GM12801 (cell line): Measurements from ENCODE around the gene EGF.

Experiments
- TF ChIP-seq, protein P1 (sequence below): IDR thresholded peaks from one replicate; pipeline ENCODE4 v1.5.1; 2011; ENCODE audit warnings: control low read depth; ENCODE audit not compliant: insufficient read length; ENCODE audit errors: extremely low read depth

The EGF gene

DNA sequence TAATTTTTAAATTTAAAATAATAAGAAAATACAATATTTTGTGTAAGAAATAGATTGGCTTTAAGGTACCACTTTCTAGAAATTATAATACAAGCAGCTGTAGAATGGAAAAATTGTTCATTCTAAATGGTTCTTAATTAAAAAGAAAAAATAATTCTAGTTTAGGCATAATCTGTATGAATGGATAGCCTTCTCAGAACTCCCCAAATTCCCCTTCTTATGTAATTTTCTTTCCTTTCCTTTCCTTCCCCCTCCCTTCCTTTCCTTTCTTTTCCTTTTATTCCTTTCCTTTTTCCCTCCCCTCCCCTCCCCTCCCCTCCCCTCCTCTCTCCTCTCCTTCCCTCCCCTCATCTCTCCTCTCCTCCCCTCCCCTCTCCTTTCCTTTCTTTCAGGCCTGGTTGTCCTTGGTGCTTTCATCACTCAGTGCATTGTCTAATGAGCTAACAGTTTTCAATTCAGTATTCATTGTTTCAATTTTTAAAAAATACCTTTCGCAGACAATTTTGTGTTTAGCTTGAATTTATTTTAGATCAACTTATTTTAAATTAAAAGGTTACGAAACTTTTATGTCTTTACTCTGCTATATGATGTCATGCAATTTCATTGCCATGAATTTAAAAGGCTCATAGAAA is 35.9 kb upstream of the EGF start:
- TF ChIP-seq, protein P1, sequence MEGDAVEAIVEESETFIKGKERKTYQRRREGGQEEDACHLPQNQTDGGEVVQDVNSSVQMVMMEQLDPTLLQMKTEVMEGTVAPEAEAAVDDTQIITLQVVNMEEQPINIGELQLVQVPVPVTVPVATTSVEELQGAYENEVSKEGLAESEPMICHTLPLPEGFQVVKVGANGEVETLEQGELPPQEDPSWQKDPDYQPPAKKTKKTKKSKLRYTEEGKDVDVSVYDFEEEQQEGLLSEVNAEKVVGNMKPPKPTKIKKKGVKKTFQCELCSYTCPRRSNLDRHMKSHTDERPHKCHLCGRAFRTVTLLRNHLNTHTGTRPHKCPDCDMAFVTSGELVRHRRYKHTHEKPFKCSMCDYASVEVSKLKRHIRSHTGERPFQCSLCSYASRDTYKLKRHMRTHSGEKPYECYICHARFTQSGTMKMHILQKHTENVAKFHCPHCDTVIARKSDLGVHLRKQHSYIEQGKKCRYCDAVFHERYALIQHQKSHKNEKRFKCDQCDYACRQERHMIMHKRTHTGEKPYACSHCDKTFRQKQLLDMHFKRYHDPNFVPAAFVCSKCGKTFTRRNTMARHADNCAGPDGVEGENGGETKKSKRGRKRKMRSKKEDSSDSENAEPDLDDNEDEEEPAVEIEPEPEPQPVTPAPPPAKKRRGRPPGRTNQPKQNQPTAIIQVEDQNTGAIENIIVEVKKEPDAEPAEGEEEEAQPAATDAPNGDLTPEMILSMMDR, result no peak

DNA sequence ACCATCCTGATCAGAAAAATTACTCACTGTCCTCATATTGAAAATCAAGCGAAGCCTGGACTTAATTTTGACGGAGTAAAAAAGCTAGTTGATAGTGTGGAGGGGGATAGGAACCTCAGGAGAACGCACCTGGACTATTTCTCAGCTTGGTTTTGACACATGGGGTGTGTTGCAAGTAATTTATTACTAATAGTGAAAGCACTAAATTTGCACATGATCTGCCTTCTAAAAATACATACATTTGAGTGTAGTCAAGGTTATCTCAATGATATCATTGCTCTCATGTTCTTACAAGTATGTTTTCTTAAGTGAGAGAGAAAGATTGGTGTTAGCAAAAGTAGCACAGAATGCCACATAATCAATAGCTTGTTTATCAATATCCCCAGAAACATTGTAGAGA is 35.3 kb upstream of the EGF start:
- TF ChIP-seq, protein P1, result no peak

DNA sequence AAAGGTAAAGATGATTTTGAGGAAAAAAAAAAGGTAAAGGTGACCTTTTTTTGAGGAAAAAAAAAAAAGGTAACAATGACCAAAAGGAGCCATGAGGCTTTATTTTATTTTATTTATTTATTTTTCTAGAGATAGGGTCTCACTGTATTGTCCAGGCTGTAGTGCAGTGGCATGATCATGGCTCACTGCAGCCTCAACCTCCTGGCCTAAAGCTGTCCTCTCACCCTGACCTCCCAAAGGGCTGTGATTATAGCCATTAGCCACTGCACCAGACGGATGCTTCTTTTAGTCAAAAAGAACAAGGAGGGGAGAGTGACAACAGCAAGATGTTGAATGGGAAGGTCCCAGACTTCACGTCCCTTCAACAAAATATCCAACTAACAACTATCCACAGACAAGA is 34.3 kb upstream of the EGF start:
- TF ChIP-seq, protein P1, result no peak

DNA sequence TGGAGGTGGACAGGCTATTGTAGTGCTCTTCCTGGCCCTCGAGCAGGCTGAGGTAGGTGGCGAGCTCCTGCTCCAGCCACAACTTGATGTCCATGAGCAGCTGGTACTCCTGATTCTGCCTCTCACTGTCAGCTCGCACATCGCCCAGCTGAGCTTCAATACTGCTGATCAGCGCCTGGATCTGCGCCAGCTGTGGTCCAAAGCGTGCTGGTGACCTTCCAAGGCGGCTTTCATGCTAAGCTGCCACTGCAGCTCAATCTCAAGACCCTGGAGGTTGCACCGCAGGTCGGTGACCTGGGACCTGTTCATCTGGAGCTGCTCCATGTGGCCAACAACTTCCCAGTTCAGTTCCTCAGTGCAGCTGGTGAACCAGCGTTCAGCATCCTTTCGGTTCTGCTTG is 33.6 kb upstream of the EGF start:
- TF ChIP-seq, protein P1, result no peak

DNA sequence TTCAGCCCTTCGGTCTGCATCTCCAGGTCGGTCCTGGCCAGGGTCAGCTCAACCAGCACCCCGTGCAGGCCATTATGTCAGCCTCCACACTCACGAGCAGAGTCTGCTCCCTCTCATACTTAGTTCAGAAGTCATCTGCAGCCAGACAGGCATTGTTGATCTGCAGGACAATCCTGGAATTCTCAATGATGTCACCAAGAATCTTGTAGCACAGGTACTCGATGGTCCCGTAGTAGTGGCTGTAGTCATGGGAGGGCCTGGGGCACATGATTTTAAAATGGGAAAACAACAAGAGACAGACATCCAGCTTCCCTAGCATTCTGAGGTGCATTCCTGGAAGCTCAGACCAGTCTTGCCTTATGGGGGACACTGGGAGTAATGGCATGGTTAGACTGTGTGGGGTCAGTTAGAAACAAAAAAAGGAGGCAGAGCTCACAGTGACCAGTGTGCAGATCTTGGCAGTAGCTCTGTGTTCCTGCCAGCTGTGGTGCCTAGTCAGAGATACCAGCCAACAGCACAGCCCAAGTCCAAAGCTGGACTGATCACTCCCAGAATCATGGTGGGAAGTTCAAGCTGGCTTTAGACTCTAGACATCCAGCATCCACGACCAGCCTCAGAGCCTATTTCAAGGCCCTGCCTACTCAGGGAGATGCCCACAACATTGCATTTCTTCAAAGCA is 32.9 kb upstream of the EGF start:
- TF ChIP-seq, protein P1, result no peak

DNA sequence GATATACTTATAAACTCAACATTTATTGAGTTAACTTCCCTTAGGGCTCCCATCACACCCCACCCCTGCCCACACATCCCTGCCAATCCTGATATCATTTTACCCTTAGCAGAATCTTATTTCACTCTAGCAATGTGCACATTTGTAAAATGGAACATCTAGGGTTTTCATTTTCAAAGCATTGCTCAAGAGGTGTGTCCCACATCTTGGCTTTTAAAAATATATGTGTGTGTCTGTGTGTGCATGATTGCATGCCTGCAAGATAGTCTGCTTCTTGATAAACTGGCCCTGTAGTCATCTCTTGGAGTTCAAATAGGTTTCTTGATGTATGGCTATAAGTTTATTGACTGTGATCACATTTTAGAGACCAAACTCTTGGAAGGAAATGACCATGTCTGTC is 26.4 kb upstream of the EGF start:
- TF ChIP-seq, protein P1, result no peak

DNA sequence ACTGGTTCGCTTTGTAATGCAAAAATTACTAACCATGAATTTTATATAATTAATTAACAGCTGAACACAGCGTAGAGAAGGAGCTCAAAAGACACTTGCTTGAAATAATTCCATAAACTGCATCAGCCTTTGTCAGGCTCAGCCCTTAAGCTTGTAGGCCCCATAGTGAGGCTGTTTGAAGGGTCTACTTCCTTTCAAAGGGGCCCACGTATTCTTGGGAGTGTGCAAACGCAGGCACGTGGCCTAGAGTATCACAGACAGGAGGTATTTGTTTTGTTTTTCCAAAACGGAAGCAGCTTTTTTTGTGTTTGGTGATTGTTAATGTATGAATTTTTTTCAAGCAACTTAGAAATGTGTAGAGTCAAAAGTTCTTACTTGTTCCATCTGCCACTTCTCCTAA is 25.6 kb upstream of the EGF start:
- TF ChIP-seq, protein P1, result no peak
